Astrocyte (in vitro differentiated cells and primary cell): ENCODE data around the gene LAMA4. TPM values are rescaled to one million over a fixed set of nuclear protein-coding genes. Genes with fewer than 3 reads are reported as not detected.
A peak's percentile ranks its signal among the peaks of the same experiment; 100 is the strongest.

Experiments
- DNase-seq: peaks from one replicate; pipeline ENCODE4 v3.0.0-alpha.2; 2010; ENCODE audit warnings: low read depth
- FAIRE-seq: peaks from 2 replicates; lab custom pipeline; 2011; peaks lifted over from hg19 to GRCh38; lab: Jason Lieb, UNC
- H2AFZ ChIP-seq: 2 replicates; pipeline ENCODE4 v1.6.0; 2012; ENCODE audit warnings: low read depth, low read length, inconsistent platforms
- H3K27ac ChIP-seq: 2 replicates; pipeline ENCODE4 v1.5.1; 2011; ENCODE audit warnings: low read depth, low read length, inconsistent platforms
- H3K27me3 ChIP-seq: 2 replicates; pipeline ENCODE4 v1.6.0; 2011; ENCODE audit warnings: low read length, inconsistent platforms; ENCODE audit not compliant: insufficient read depth
- H3K36me3 ChIP-seq: 2 replicates; pipeline ENCODE4 v1.5.1; 2011; ENCODE audit warnings: low read length, inconsistent platforms; ENCODE audit not compliant: insufficient read depth
- H3K4me1 ChIP-seq: 2 replicates; pipeline ENCODE4 v1.5.1; 2011; ENCODE audit warnings: low read length, inconsistent platforms; ENCODE audit not compliant: insufficient read depth
- H3K4me2 ChIP-seq: 2 replicates; pipeline ENCODE4 v1.6.0; 2012; ENCODE audit warnings: low read length, inconsistent platforms
- H3K4me3 ChIP-seq: 2 replicates; pipeline ENCODE4 v1.5.1; 2011; ENCODE audit warnings: low read depth, mild to moderate bottlenecking, low read length, inconsistent platforms; ENCODE audit not compliant: insufficient read depth
- H3K79me2 ChIP-seq: 2 replicates; pipeline ENCODE4 v1.6.0; 2012; ENCODE audit warnings: mild to moderate bottlenecking, low read length, inconsistent platforms; ENCODE audit not compliant: insufficient read depth
- H3K9ac ChIP-seq: 2 replicates; pipeline ENCODE4 v1.6.0; 2012; ENCODE audit warnings: mild to moderate bottlenecking, low read length, inconsistent platforms
- H3K9me3 ChIP-seq: 2 replicates; pipeline ENCODE4 v1.5.1; 2012; ENCODE audit warnings: low read depth, mild to moderate bottlenecking, low read length, inconsistent platforms; ENCODE audit not compliant: insufficient read depth
- H4K20me1 ChIP-seq: 2 replicates; pipeline ENCODE4 v1.6.0; 2012; ENCODE audit warnings: low read length, inconsistent platforms; ENCODE audit not compliant: insufficient read depth
- H3K27ac Mint-ChIP-seq: one replicate; pipeline ENCODE4 v1.8.0; 2021; ENCODE audit warnings: mild to moderate bottlenecking, mixed read lengths; ENCODE audit not compliant: unreplicated experiment
- H3K27me3 Mint-ChIP-seq: one replicate; pipeline ENCODE4 v1.8.0; 2021; ENCODE audit warnings: low read depth, mixed read lengths; ENCODE audit not compliant: unreplicated experiment
- H3K36me3 Mint-ChIP-seq: one replicate; pipeline ENCODE4 v1.8.0; 2021; ENCODE audit warnings: low read depth, mixed read lengths; ENCODE audit not compliant: unreplicated experiment
- H3K4me1 Mint-ChIP-seq: one replicate; pipeline ENCODE4 v1.8.0; 2021; ENCODE audit warnings: low read depth, mixed read lengths; ENCODE audit not compliant: unreplicated experiment
- H3K4me3 Mint-ChIP-seq: one replicate; pipeline ENCODE4 v1.8.0; 2021; ENCODE audit warnings: mild to moderate bottlenecking, moderate library complexity, mixed read lengths; ENCODE audit not compliant: unreplicated experiment
- H3K9me3 Mint-ChIP-seq: one replicate; pipeline ENCODE4 v1.8.0; 2021; ENCODE audit warnings: mild to moderate bottlenecking, mixed read lengths; ENCODE audit not compliant: unreplicated experiment
- CTCF ChIP-seq: IDR thresholded peaks from 2 replicates; pipeline ENCODE4 v1.5.1; 2011; ENCODE audit warnings: low read depth, mild to moderate bottlenecking, inconsistent platforms, low read length, moderate library complexity; ENCODE audit not compliant: insufficient read depth
- EZH2 ChIP-seq: IDR thresholded peaks from 2 replicates; pipeline ENCODE4 v1.6.1; 2012; ENCODE audit warnings: mild to moderate bottlenecking, low read length, inconsistent platforms; ENCODE audit not compliant: insufficient read depth
- total RNA-seq: library from RNA; stranded (reverse); gene quantifications from 2 replicates; pipeline ENCODE4 v1.2.1, GENCODE V29; 2021

LAMA4 gene
- total RNA-seq, 1 donor from 2014 or later: 2.0 TPM

- H3K4me1 Mint-ChIP-seq: peaks cover 28% of the 10 kb centered on the region
- no peak overlapping the region for H3K4me3 Mint-ChIP-seq
Observed at GRCh38 chr6:112206110-112206458, 48.3 kb downstream of the LAMA4 start.

GRCh38 chr6:112205427-112206109, 48.8 kb downstream of the LAMA4 start:
- no peaks in the 10 kb centered on the region for H3K27me3 Mint-ChIP-seq
- DNase-seq: peak; percentile 88
- FAIRE-seq: peak; percentile 79
- Histone ChIP-seq H3K27me3 (no peaks in the 10 kb centered on the region), H3K4me3 (peak overlapping the region; percentile 11), H3K4me1 (peaks cover 57% of the 10 kb centered on the region), H2AFZ (peak overlapping the region; percentile 14), H3K9ac (peak overlapping the region; percentile 54), H4K20me1 (no peaks in the 10 kb centered on the region), H3K9me3 (no peaks in the 10 kb centered on the region), H3K4me2 (peak overlapping the region; percentile 70), H3K27ac (peak overlapping the region; percentile 94), H3K79me2 (no peaks in the 10 kb centered on the region), H3K36me3 (no peaks in the 10 kb centered on the region)
- H3K36me3 Mint-ChIP-seq: no peaks in the 10 kb centered on the region
- H3K4me1 Mint-ChIP-seq: peaks cover 28% of the 10 kb centered on the region
- no peak overlapping the region for H3K4me3 Mint-ChIP-seq
- TF ChIP-seq EZH2 (no peak), CTCF (no peak)
- no peaks in the 10 kb centered on the region for H3K9me3 Mint-ChIP-seq
- no peak overlapping the region for H3K27ac Mint-ChIP-seq

More at GRCh38 chr6:112206110-112206458, 48.3 kb downstream of the LAMA4 start:
- Histone ChIP-seq H3K36me3 (no peaks in the 10 kb centered on the region), H3K9ac (peak overlapping the region; percentile 54), H3K27ac (peak overlapping the region; percentile 94), H3K4me2 (peak overlapping the region; percentile 70), H3K4me3 (no peak overlapping the region), H3K79me2 (no peaks in the 10 kb centered on the region), H3K27me3 (no peaks in the 10 kb centered on the region), H2AFZ (peak overlapping the region; percentile 14), H3K4me1 (peaks cover 57% of the 10 kb centered on the region), H3K9me3 (no peaks in the 10 kb centered on the region), H4K20me1 (no peaks in the 10 kb centered on the region)
- FAIRE-seq: no peak
- no peak for DNase-seq
- H3K27ac Mint-ChIP-seq: no peak overlapping the region
- H3K36me3 Mint-ChIP-seq: no peaks in the 10 kb centered on the region
- no peaks in the 10 kb centered on the region for H3K27me3 Mint-ChIP-seq
- TF ChIP-seq EZH2 (no peak), CTCF (no peak)
- H3K9me3 Mint-ChIP-seq: no peaks in the 10 kb centered on the region

- no peak overlapping the region for H2AFZ ChIP-seq
- Mint-ChIP-seq H3K4me3 (no peak overlapping the region), H3K4me1 (peaks cover 28% of the 10 kb centered on the region), H3K27me3 (no peaks in the 10 kb centered on the region), H3K36me3 (no peaks in the 10 kb centered on the region), H3K27ac (no peak overlapping the region), H3K9me3 (no peaks in the 10 kb centered on the region)
- no peak overlapping the region for H3K4me3 ChIP-seq
- DNase-seq (no peak), FAIRE-seq (no peak)
- H3K27ac ChIP-seq: peak overlapping the region; percentile 94
- H4K20me1 ChIP-seq: no peaks in the 10 kb centered on the region
- no peaks in the 10 kb centered on the region for H3K79me2 ChIP-seq
- peak overlapping the region; percentile 70 for H3K4me2 ChIP-seq
- no peaks in the 10 kb centered on the region for H3K36me3 ChIP-seq
- no peaks in the 10 kb centered on the region for H3K9me3 ChIP-seq
- peaks cover 57% of the 10 kb centered on the region for H3K4me1 ChIP-seq
- H3K9ac ChIP-seq: peak overlapping the region; percentile 54
- TF ChIP-seq CTCF (no peak), EZH2 (no peak)
- no peaks in the 10 kb centered on the region for H3K27me3 ChIP-seq
Observed at GRCh38 chr6:112204350-112204706, 50.0 kb downstream of the LAMA4 start.
